BE2C (cell line): ENCODE data around the gene DMWD.
"Not testable (repeated sequence)": the region's sequence is repeated elsewhere in the genome, so short reads cannot be mapped to it uniquely, and the experiment has no call there.

Experiments used
- DNase-seq: peaks from one replicate; pipeline ENCODE4 v3.0.0-alpha.2; 2020
- H3K27me3 ChIP-seq: fragments of 250-450 bp; sonication (Bioruptor Pico); 2 replicates; pipeline ENCODE4 v1.5.1; 2020; ENCODE audit warnings: mild to moderate bottlenecking
- H3K36me3 ChIP-seq: fragments of 250-450 bp; sonication (Bioruptor Pico); 2 replicates; pipeline ENCODE4 v1.5.1; 2020; ENCODE audit warnings: mild to moderate bottlenecking
- H3K4me1 ChIP-seq: fragments of 250-450 bp; sonication (Bioruptor Pico); 2 replicates; pipeline ENCODE4 v1.5.1; 2020
- H3K4me3 ChIP-seq: 2 replicates; pipeline ENCODE4 v1.5.1; 2011; ENCODE audit warnings: low read depth, low read length
- H3K9me3 ChIP-seq: fragments of 250-450 bp; sonication (Bioruptor Pico); 2 replicates; pipeline ENCODE4 v1.5.1; 2020
- TF ChIP-seq, protein P1 (sequence below): IDR thresholded peaks from 2 replicates; pipeline ENCODE4 v1.5.1; 2012; ENCODE audit warnings: mild to moderate bottlenecking, low read depth, low read length

DMWD gene

DNA sequence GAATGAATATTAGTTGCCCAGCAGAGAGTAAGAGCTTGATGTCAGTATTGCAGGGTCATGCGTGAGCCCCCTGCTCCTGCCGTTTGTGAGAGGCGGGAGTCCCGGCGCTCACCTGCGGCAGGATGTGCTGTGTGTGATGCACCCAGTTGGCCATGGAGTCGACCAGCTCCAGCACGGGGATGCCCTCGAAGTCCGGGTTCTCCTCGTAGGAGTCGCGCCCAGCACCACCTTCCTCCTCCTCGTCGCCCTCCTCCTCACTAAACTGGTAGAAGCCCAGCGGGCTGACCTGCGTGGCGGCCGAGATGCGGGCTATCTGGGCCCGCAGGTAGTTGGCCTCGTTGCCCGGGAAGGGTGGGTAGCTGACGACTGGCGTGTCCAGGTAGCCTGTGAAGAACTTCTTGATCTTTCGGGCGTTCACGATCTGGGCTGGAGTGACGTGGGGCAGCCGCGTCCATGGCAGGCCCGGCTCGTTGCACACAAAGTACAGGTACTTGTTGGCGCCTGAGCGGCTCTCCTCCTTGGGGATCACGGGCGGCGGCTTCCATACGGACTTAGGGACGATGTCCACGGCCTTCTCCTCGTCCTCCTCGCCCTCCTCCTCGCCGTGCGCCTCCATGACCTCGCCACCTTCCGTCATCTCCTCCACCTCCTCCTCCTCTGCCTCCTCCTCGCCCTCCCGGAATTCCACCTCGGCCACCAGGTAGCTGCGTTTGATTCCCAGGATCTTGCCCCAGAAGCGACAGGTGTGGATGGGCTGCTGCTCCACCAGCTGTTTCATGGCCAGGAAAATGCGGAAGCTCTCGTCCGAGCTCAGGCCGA is 11.7 kb upstream of the DMWD start:
- TF ChIP-seq, protein P1, sequence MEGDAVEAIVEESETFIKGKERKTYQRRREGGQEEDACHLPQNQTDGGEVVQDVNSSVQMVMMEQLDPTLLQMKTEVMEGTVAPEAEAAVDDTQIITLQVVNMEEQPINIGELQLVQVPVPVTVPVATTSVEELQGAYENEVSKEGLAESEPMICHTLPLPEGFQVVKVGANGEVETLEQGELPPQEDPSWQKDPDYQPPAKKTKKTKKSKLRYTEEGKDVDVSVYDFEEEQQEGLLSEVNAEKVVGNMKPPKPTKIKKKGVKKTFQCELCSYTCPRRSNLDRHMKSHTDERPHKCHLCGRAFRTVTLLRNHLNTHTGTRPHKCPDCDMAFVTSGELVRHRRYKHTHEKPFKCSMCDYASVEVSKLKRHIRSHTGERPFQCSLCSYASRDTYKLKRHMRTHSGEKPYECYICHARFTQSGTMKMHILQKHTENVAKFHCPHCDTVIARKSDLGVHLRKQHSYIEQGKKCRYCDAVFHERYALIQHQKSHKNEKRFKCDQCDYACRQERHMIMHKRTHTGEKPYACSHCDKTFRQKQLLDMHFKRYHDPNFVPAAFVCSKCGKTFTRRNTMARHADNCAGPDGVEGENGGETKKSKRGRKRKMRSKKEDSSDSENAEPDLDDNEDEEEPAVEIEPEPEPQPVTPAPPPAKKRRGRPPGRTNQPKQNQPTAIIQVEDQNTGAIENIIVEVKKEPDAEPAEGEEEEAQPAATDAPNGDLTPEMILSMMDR: no peak
- no peak for DNase-seq

DNA sequence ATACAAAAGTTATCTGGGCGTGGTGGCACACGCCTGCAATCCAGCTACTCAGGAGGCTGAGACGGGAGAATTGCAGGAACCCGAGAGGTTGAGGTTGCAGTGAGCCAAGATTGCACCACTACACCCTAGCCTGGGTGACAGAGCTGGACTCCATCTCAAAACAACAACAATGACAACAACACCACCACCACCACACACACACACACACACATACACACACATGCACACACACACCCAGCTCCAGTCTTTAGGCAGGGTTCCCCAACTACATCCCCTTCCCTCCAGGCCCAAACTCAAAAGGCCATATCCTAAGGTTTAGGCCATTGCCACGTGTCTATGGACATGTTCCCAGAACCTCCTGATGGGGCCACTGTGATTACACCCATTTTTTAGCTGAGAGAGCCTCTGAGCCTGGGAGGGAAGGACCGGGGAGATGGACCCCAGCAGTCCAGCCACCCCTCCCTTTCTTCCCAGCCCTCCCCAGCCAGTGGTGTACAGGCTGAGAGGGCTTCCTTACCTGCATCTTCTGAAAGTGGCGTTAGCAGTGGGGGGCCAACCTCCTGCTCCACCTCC is 9.0 kb upstream of the DMWD start:
- no peak overlapping the region for H3K4me3 ChIP-seq
- DNase-seq: no peak
- no peaks in the 10 kb centered on the region for H3K9me3 ChIP-seq
- no peaks in the 10 kb centered on the region for H3K27me3 ChIP-seq
- H3K4me1 ChIP-seq: no peaks in the 10 kb centered on the region
- TF ChIP-seq, protein P1: no peak
- no peaks in the 10 kb centered on the region for H3K36me3 ChIP-seq

More for the DNA sequence above, 11.7 kb upstream of the DMWD start:
- no peaks in the 10 kb centered on the region for H3K4me1 ChIP-seq
- H3K27me3 ChIP-seq: no peaks in the 10 kb centered on the region
- H3K4me3 ChIP-seq: no peak overlapping the region
- no peaks in the 10 kb centered on the region for H3K36me3 ChIP-seq
- H3K9me3 ChIP-seq: no peaks in the 10 kb centered on the region

DNA sequence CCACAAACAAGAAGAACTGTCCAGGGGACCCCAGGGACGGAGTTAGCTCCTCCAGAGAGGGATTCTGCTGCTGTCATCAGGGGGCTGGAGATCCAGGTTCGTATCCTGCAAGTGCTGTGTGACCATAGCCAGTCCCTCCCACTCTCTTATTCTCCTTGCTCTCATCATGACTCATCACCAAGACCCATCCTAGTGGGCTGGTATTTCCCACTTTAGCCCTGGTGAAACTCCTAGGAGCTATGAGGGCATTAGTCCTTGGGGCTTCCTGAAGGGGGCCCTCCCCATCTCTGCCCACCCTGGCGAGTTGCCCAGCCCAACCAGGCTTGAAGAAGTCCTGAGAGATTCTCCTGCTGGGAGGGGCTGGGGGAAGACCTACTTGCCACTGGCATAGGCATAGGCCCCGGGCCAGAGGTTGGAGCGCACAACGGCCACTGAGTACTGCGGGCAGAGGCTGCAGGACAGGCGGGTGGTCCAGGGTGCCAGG is 7.5 kb upstream of the DMWD start:
- TF ChIP-seq, protein P1: no peak
- H3K27me3 ChIP-seq: no peaks in the 10 kb centered on the region
- DNase-seq: peak; percentile 19
- H3K4me3 ChIP-seq: no peak overlapping the region
- no peaks in the 10 kb centered on the region for H3K4me1 ChIP-seq
- no peaks in the 10 kb centered on the region for H3K36me3 ChIP-seq
- no peaks in the 10 kb centered on the region for H3K9me3 ChIP-seq

DNA sequence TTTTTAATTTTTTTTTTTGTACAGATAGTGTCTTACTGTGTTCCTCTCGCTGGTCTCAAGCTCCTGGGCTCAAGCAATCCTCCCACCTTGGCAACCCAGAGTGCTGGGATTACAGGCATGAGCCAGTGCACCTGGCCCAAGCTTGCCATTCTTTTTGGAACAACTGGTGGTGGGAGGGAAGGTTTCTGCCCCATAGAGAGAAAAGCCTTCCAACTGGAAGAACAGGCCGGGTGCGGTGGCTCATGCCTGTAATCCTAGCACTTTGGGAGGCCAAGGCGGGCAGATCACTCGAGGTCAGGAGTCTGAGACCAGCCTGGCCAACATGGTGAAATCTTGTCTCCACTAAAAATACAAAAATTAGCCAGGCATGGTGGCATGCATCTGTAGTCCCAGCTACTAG is 6.9 kb upstream of the DMWD start:
- DNase-seq: not testable (repeated sequence)

DNA sequence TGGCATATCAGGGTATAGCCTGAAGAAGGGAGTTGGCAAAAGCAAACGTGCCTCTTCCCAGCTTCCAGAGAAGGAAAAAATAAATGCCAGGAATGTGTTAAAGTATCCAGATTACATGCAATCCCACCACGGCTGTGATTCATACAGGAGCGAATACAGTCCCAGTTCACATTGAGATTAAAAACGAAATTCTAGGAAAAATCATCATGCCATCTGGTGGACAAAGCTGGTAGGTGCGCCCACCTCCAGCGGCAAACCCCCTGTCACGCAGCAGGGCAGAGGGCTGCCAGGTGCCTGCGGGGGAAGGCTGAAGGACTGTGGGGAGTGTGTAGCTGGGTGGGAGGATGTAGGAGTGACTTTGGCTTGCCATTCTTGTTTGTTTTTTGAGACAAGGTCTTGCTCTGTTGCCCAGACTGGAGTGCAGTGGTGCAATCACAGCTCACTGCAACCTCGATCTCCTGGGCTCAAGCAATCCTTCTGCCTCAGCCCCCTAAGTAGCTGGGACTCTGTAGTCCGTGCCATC is 6.4 kb upstream of the DMWD start:
- DNase-seq: peak; percentile 70
- H3K4me3 ChIP-seq: no peak overlapping the region
- TF ChIP-seq, protein P1: peak; percentile 81
- H3K4me1 ChIP-seq: no peaks in the 10 kb centered on the region
- H3K9me3 ChIP-seq: no peaks in the 10 kb centered on the region
- H3K36me3 ChIP-seq: no peaks in the 10 kb centered on the region
- no peaks in the 10 kb centered on the region for H3K27me3 ChIP-seq

More for the DNA sequence above, 6.9 kb upstream of the DMWD start:
- not testable (repeated sequence) for H3K9me3 ChIP-seq, H3K4me3 ChIP-seq, H3K27me3 ChIP-seq, H3K4me1 ChIP-seq, H3K36me3 ChIP-seq

DNA sequence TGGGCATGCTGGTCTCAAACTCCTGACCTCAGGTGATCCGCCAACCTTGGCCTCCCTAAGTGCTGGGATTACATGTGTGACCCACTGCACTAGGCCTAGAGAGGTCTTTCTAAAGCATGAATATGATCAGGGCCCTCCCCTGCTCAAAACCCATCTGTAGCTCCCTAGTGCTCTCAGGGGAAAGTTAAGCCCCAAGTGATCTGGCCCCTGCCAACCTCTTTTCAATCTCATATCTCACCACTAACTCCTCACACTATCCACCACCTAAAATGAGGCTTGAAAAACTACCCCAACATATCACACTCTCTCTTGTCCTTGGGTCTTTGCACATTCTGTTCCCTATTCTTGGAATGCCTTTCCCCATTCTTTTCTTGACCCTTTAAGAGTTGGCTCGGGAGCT is 2.0 kb upstream of the DMWD start:
- no peaks in the 10 kb centered on the region for H3K9me3 ChIP-seq
- peaks cover 4% of the 10 kb centered on the region for H3K4me1 ChIP-seq
- no peak overlapping the region for H3K4me3 ChIP-seq
- no peaks in the 10 kb centered on the region for H3K27me3 ChIP-seq
- TF ChIP-seq, protein P1: no peak
- DNase-seq: no peak
- peaks cover 9% of the 10 kb centered on the region for H3K36me3 ChIP-seq
